ENCODE data around the gene DYNC1H1.
"Not testable (repeated sequence)": the region's sequence is repeated elsewhere in the genome, so short reads cannot be mapped to it uniquely, and the experiment has no call there.

The DYNC1H1 gene

GRCh38 chr14:101965770-101966722 lies 1.7 kb downstream of the DYNC1H1 start:
- no peak for DNase-seq

DNA sequence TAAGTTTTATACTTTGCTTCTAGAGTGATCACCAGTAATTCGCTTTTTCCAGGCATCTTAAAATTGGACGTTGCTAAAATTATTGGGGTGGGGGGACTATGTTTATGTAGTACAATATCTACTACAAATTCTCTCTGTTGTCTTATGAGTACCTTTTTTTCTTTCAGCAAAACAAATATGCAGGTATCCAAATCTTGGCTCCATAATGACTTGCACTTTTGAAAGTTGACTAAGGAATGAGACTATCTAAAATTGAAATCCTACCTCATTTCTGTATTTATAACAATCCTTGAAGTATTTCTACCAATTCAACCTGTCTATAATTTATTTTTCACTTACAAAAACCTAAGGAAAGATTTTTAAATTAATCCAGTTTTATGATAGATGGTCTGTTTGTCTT lies 2.4 kb downstream of the DYNC1H1 start:
- no peak for DNase-seq

- DNase-seq: no peak
These were observed 3.8 kb downstream of the DYNC1H1 start for GRCh38 chr14:101968186-101968585.

DNA sequence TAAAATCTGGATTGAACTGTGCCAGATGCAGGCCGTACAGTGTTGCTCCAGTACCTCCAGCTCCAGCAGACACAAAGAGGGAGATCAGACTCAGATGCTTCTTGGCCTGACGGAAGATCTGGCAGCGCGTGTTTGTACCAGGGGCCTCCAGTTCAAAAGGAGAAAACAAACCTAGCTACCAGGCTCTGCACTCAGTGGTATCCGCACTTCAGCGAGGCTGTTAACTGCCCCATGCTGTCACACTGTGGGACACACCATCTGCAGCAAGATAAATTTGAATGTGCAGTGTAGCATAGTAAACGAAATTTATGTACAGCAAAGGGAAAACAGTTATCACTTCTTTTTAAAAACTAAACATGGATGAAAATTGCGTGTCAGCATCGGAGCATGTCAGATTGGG lies 5.1 kb downstream of the DYNC1H1 start:
- DNase-seq: no peak

GRCh38 chr14:101970830-101971400 lies 6.5 kb downstream of the DYNC1H1 start:
- DNase-seq: no peak

- DNase-seq: not testable (repeated sequence)
These were observed 7.1 kb downstream of the DYNC1H1 start for GRCh38 chr14:101971458-101971857.

GRCh38 chr14:101972126-101972866 lies 7.9 kb downstream of the DYNC1H1 start:
- no peak for DNase-seq

GRCh38 chr14:101973356-101973755 lies 9.0 kb downstream of the DYNC1H1 start:
- no peak for DNase-seq

- DNase-seq: no peak
These were observed 10.9 kb downstream of the DYNC1H1 start for GRCh38 chr14:101975231-101975630.

DNA sequence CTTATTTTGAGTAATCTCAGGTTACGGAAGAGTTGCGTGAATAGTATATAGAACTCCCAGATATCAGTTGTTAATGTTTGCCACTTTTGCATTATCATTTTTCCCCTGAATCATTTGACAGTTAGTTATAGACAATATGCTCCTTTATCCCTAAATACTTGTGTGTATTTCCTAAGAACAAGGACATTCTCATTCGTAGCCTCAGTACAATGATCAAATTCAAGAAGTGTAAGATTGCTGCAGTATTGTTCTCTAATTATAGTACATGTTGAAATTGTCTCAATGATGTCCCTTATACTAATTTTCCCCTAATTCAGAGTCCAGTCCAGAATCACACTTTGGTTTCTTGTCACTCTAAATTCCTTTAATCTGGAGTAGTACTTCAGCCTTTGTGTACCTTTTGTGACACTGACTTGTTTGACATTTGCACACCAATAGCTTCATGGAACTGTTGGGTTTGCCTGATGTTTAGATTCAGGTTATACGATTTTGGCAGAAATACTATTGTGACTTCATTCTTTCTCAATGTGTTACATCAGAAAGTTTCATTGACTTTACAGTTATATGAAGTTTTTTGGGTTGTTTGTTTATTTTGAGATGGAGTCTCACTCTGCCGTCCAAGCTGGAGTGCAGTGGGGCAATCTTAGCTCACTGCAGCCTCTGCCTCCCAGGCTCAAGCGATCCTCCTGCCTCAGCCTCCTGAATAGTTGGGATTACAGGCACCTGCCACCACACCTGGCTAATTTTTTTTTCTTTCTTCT lies 13.1 kb downstream of the DYNC1H1 start:
- DNase-seq: no peak

- DNase-seq: no peak
These were observed 15.3 kb downstream of the DYNC1H1 start for GRCh38 chr14:101979666-101980065.

- DNase-seq: no peak
These were observed 15.9 kb downstream of the DYNC1H1 start for GRCh38 chr14:101980251-101980650.

DNA sequence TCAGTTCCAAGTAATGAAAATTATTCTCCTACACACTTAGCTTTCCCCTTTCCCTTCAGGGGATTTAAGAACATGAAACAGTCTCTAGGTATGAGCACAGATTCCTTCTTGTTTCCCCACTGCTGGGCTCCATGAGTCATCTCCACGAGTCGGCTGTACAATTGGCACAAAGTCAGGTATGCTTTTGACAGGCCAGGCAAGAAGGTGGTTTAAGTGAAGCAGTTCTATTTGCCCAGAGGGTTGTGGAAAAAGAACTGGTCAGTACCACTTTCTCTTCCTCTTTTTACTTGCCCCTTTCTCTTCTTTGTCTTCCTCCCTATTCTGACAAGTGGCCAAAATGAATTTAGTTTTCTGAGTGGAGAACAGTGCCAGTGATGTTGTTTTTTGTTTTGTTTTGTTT lies 16.3 kb downstream of the DYNC1H1 start:
- no peak for DNase-seq

DNA sequence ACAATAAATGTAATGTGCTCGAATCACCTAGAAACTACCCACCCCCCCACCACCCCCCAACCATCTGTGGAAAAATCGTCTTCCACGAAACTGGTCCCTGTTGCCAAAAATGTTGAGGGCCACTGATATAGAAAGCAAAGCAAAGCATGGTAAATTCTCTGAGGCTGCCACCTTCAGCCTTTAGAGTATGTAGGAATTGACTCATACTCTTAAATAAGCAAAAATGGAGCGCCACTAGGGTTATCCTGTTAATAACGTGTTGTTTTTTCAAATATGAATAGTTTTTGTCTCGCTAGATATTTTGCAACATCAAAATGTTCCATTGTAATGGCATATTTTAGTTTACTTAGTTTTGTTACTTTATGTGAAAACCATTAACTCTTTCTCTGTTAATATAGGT lies 18.2 kb downstream of the DYNC1H1 start:
- DNase-seq: no peak

- DNase-seq: not testable (repeated sequence)
These were observed 20.5 kb downstream of the DYNC1H1 start for GRCh38 chr14:101984831-101985230.

DNA sequence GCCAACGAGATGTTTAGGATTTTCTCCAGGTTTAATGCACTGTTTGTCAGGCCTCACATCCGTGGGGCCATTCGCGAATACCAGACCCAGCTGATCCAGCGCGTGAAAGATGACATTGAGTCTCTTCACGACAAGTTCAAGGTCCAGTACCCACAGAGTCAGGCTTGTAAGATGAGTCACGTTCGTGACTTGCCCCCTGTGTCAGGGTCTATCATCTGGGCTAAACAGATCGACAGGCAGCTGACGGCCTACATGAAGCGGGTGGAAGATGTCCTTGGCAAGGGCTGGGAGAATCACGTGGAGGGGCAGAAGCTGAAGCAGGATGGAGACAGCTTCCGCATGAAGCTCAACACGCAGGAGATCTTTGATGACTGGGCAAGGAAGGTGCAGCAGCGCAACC lies 21.6 kb downstream of the DYNC1H1 start:
- DNase-seq: no peak

GRCh38 chr14:101986953-101987352 lies 22.6 kb downstream of the DYNC1H1 start:
- no peak for DNase-seq

DNA sequence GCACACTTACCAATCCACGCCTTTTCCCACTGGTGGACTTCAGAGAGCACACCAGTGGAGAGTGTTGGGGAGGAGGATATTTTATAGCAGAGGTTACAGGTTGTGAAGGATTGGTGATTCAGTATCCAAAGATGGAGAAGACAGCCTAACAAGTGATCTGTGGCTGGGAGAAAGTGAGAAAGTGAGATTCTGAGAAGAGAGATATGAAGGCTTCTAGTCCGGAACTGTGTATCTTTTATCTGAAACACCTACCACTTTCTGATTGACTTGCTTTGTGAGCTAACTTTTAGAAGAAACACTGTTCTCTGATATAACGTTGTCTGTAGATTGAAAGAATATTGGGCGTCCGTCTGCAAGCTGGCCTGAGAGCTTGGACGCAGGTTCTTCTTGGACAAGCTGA lies 24.0 kb downstream of the DYNC1H1 start:
- no peak for DNase-seq

DNA sequence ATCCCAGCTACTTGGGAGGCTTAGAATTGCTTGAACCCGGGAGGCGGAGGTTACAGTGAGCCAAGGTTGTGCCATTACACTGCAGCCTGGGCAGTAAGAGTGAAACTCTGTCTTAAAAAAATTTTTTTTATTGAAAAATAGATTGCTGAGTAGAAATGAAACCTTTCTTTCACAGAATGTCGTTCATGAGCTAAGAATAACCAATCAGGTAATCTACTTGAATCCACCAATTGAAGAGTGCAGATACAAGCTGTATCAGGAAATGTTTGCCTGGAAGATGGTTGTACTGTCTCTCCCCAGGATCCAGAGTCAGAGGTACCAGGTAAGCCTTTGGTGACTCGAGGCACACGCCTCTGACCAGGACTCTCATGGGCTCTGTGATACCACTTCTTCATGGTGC lies 27.0 kb downstream of the DYNC1H1 start:
- DNase-seq: no peak

GRCh38 chr14:101992708-101993107 lies 28.3 kb downstream of the DYNC1H1 start:
- no peak for DNase-seq

GRCh38 chr14:101997429-101998336 lies 33.3 kb downstream of the DYNC1H1 start:
- DNase-seq: no peak

DNA sequence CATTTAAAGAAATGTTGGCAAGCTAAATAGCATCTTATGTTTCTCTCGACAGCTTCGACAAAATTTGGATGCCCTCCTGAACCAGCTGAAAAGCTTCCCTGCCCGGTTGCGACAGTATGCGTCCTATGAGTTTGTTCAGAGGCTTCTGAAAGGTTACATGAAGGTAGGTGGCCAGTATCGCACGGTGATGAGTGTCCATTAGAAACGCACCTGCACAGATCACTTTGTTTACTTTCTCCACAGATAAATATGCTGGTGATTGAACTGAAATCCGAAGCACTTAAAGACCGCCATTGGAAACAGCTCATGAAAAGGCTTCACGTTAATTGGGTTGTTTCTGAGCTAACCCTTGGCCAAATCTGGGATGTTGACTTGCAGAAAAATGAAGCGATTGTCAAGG lies 36.5 kb downstream of the DYNC1H1 start:
- no peak for DNase-seq

All from DMS79 treated with DMSO at 0.1 percent for 48 hours (cell line).